ENCODE results near the gene PELI3. TPM values are rescaled to one million over a fixed set of nuclear protein-coding genes. Genes with fewer than 3 reads are reported as not detected.

The PELI3 gene
- total RNA-seq, 4 donors from 2014 or later = 28.7 to 50.4 (median 37.7) TPM

GRCh38 chr11:66464916-66465315 is 1.8 kb upstream of the PELI3 start:
- H3K4me1 ChIP-seq = peaks cover 10 to 36% (median 27%) of the 10 kb centered on the region in 4 donors
- H3K27ac ChIP-seq (replicated peaks in 1 of 4) = no peak overlapping the region
- H3K4me3 ChIP-seq = no peak overlapping the region
- WGBS = 100% methylated on average over 1 of the region's 1 CpG
- no peaks in the 10 kb centered on the region for H3K27me3 ChIP-seq
- no peak for TF ChIP-seq POLR2AphosphoS5 (IDR thresholded peaks at IDR 0.05)
- TF ChIP-seq EP300 (IDR thresholded peaks at IDR 0.05) = no peak
- TF ChIP-seq CTCF (IDR thresholded peaks at IDR 0.05) = no peak
- no peak for TF ChIP-seq POLR2A (IDR thresholded peaks at IDR 0.05; ENCODE audit: low read depth)
- intact Hi-C loops (cut with DNase I) = no loop called here
- H3K36me3 ChIP-seq = peaks cover 0 to 12% (median 0%) of the 10 kb centered on the region in 4 donors
- DNase-seq (ENCODE audit: extremely low spot score) = no peak
- peaks cover 0 to 7% (median 0%) of the 10 kb centered on the region in 4 donors for H3K9me3 ChIP-seq

- intact Hi-C loops (cut with DNase I) = no loop called here
- WGBS = 55% methylated on average over 19 of the region's 19 CpGs
- DNase-seq (ENCODE audit: extremely low spot score) = no peak
- Histone ChIP-seq H3K9me3 (peaks cover 0 to 7% (median 0%) of the 10 kb centered on the region in 4 donors), H3K27me3 (no peaks in the 10 kb centered on the region), H3K4me1 (peaks cover 10 to 36% (median 27%) of the 10 kb centered on the region in 4 donors), H3K4me3 (peak overlapping the region; percentile 67 to 98 (median 78)), H3K36me3 (peaks cover 0 to 18% (median 0%) of the 10 kb centered on the region in 4 donors), H3K27ac (replicated peaks in 1 of 4) (peak overlapping the region; percentile 76 to 87 (median 84))
- TF ChIP-seq EP300 (IDR thresholded peaks at IDR 0.05) (no peak), POLR2A (IDR thresholded peaks at IDR 0.05; ENCODE audit: low read depth) (no peak), POLR2AphosphoS5 (IDR thresholded peaks at IDR 0.05) (no peak), CTCF (IDR thresholded peaks at IDR 0.05) (no peak)
These were observed 1.1 kb upstream of the PELI3 start for GRCh38 chr11:66465373-66466224.

- Histone ChIP-seq H3K4me1 (peaks cover 10 to 36% (median 27%) of the 10 kb centered on the region in 4 donors), H3K27ac (replicated peaks in 1 of 4) (peak overlapping the region; percentile 74 to 86 (median 78)), H3K9me3 (peaks cover 0 to 7% (median 0%) of the 10 kb centered on the region in 4 donors), H3K36me3 (peaks cover 0 to 32% (median 13%) of the 10 kb centered on the region in 4 donors), H3K4me3 (peak overlapping the region; percentile 67 to 98 (median 78)), H3K27me3 (no peaks in the 10 kb centered on the region)
- no peak for DNase-seq (ENCODE audit: extremely low spot score)
- TF ChIP-seq CTCF (IDR thresholded peaks at IDR 0.05) = peak in 2 of 3 experiments; percentile 6 to 66
- no peak for TF ChIP-seq POLR2AphosphoS5 (IDR thresholded peaks at IDR 0.05)
- WGBS = 3% methylated on average over 32 of the region's 72 CpGs
- intact Hi-C loops (cut with DNase I) = no loop called here
These were observed 442 bp downstream of the PELI3 start for GRCh38 chr11:66467034-66467659.

GRCh38 chr11:66467756-66468155 is 1.1 kb downstream of the PELI3 start:
- H3K9me3 ChIP-seq = peaks cover 0 to 4% (median 0%) of the 10 kb centered on the region in 4 donors
- WGBS = 40% methylated on average over 5 of the region's 6 CpGs

More at GRCh38 chr11:66467756-66468155, 1.1 kb downstream of the PELI3 start:
- DNase-seq (ENCODE audit: extremely low spot score) = no peak
- intact Hi-C loops (cut with DNase I) = no loop called here
- Histone ChIP-seq H3K27me3 (no peaks in the 10 kb centered on the region), H3K27ac (replicated peaks in 1 of 4) (peak overlapping the region; percentile 74 to 86 (median 78)), H3K36me3 (peaks cover 5 to 38% (median 19%) of the 10 kb centered on the region in 4 donors), H3K4me3 (peak overlapping the region; percentile 67 to 98 (median 78)), H3K4me1 (peaks cover 10 to 36% (median 27%) of the 10 kb centered on the region in 4 donors)
- TF ChIP-seq CTCF (IDR thresholded peaks at IDR 0.05) = no peak
- no peak for TF ChIP-seq POLR2A (IDR thresholded peaks at IDR 0.05; ENCODE audit: low read depth)
- TF ChIP-seq EP300 (IDR thresholded peaks at IDR 0.05) = no peak
- TF ChIP-seq POLR2AphosphoS5 (IDR thresholded peaks at IDR 0.05) = no peak

Data from esophagus muscularis mucosa (tissue), 4 donors.